C4-2B (cell line): ENCODE measurements around the gene GDA.
"Not testable (repeated sequence)": the region's sequence is repeated elsewhere in the genome, so short reads cannot be mapped to it uniquely, and the experiment has no call there.

Source experiments
- ZFX ChIP-seq: fragments of 450-650 bp; IDR thresholded peaks from 2 replicates; pipeline ENCODE4 v1.6.1; 2017
- TF ChIP-seq, protein P1 (sequence below): fragments of 450-650 bp; conservative IDR thresholded peaks from 2 replicates; pipeline ENCODE4 v1.5.1; 2017; ENCODE audit warnings: mild to moderate bottlenecking

DNA sequence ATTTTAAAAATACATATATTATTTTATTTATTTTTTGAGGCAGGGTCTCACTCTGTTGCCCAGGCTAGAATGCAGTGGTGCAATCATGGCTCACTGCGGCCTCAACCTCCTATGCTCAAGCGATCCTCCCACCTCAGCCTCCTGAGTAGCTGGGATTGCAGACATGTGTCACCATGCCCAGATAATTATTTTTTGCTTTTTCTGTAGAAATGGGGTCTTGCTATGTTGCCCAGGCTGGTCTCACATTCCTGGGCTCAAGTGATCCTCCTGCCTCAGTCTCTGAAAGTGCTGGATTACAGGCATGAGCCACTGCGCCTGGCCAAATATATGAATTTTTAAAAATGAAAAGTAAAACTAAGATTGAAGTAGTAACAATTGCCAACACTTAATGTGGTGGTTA lies 121.1 kb downstream of the GDA start:
- TF ChIP-seq, protein P1, sequence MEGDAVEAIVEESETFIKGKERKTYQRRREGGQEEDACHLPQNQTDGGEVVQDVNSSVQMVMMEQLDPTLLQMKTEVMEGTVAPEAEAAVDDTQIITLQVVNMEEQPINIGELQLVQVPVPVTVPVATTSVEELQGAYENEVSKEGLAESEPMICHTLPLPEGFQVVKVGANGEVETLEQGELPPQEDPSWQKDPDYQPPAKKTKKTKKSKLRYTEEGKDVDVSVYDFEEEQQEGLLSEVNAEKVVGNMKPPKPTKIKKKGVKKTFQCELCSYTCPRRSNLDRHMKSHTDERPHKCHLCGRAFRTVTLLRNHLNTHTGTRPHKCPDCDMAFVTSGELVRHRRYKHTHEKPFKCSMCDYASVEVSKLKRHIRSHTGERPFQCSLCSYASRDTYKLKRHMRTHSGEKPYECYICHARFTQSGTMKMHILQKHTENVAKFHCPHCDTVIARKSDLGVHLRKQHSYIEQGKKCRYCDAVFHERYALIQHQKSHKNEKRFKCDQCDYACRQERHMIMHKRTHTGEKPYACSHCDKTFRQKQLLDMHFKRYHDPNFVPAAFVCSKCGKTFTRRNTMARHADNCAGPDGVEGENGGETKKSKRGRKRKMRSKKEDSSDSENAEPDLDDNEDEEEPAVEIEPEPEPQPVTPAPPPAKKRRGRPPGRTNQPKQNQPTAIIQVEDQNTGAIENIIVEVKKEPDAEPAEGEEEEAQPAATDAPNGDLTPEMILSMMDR: not testable (repeated sequence)
- not testable (repeated sequence) for TF ChIP-seq ZFX
